D721Med (cell line): Measurements from ENCODE around the gene ZFYVE28.
A peak's percentile ranks its signal among the peaks of the same experiment; 100 is the strongest.

Experiments
- DNase-seq: peaks from one replicate; pipeline ENCODE4 v3.0.0; 2011; ENCODE audit warnings: low spot score; ENCODE audit not compliant: insufficient read length
- FAIRE-seq: peaks from 2 replicates; lab custom pipeline; 2011; peaks lifted over from hg19 to GRCh38; lab: Jason Lieb, UNC
- CTCF ChIP-seq: IDR thresholded peaks from 2 replicates; pipeline ENCODE4 v1.5.1; 2012; ENCODE audit warnings: mild to moderate bottlenecking, control low read depth; ENCODE audit not compliant: insufficient read depth; ENCODE audit errors: missing control alignments

Gene ZFYVE28

DNA sequence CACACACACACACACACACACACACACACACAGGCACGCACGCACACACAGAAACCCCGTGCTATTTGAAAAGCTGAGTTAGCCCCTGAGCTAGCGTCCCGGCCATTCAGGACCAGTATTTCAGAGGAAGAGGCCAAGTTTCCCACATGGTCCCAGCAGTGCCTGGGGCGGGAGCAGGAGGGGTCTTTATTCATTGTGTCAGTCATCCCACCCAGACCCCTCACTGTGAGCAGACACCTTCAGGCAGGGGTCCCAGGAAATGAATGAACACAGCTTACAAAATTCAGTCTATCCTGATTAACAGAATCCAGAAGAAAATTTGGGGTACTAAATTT lies 58.1 kb downstream of the ZFYVE28 start:
- FAIRE-seq = no peak
- no peak for TF ChIP-seq CTCF
- no peak for DNase-seq

DNA sequence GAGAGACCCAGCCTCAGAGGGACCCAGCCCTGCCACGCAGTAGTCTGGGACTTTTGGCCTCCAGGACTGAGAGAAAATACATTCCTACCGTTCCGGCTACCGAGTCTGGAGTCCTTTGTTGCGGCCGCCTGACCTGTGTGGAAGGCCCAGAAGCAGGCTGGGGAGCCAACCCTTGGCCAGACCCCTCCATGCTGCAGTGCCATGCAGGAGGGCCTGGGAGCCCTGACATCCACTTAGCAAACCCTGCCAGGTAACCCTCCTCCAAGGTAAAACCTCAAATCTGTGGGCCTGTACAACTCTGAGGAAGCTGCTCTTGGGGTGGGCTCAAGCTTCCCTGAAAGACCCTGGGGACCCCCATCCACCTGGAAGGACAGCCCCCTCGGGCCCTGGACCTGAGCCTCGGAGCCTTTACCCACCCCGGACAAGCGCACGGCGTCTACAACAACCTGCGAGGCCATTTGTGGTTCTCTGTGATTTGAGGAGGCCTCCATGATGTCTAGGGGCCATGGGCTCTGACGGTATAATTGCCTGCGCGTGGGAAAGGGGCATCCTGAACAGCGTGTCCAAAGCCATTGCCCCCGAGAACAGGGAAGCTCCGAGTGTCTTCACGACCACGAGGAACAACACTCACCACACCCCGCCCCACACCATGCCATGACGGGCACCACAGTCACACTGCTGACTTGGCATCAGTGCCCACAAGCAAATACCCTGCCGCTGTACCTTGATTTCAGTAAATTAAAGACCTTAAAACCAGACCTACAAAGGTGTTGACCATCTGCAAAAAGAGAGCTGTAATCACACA lies 58.7 kb downstream of the ZFYVE28 start:
- TF ChIP-seq CTCF = no peak
- DNase-seq = no peak
- no peak for FAIRE-seq

GRCh38 chr4:2357821-2358745 lies 60.4 kb downstream of the ZFYVE28 start:
- FAIRE-seq = no peak
- no peak for DNase-seq
- TF ChIP-seq CTCF = no peak

- no peak for TF ChIP-seq CTCF
- FAIRE-seq = no peak
These were observed 62.0 kb downstream of the ZFYVE28 start for GRCh38 chr4:2356123-2357069.

GRCh38 chr4:2354760-2355159 lies 63.7 kb downstream of the ZFYVE28 start:
- FAIRE-seq (no peak), DNase-seq (no peak)
- no peak for TF ChIP-seq CTCF

More at GRCh38 chr4:2356123-2357069, 62.0 kb downstream of the ZFYVE28 start:
- DNase-seq = no peak

DNA sequence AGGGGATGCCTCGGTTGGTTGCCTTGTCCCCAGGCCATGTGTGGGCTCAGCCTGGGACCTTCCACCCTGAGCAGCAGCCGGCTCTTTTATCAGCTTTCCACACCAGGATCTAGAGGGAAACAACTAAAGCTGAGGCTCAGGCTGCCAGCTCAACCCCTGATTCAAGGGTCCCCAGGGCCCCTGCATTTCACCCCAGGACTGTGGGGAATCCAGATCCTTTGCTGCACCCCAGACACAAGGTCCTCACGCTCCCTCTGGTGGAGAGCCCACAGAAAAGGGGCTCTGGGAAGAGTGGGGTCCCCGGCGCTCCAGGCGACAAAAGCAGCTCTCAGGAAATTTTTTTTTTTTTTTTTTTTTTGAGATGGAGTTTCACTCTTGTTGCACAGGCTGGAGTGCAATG lies 64.3 kb downstream of the ZFYVE28 start:
- DNase-seq = peak; percentile 57
- FAIRE-seq = no peak
- TF ChIP-seq CTCF = peak; percentile 19
